Spleen (tissue), 11 donors: Measurements from ENCODE around the gene CLOCK. TPM values are rescaled to one million over a fixed set of nuclear protein-coding genes. Genes with fewer than 3 reads are reported as not detected.

Experiments used
- DNase-seq: peaks from one replicate; pipeline ENCODE4 v3.0.0-alpha.2; 2020
- H3K27ac ChIP-seq, 8 donors: fragments of 200-600 bp; sonication (generic) in 7 of 8; 1 replicate in 4 of 8; 2 replicates in 4 of 8; pipeline versions ENCODE4 v1.5.0 to v1.8.0; 2016 to 2021; ENCODE audit warnings: inconsistent platforms in 4 of 8, mild to moderate bottlenecking in 4 of 8, moderate library complexity in 1 of 8
- H3K27me3 ChIP-seq, 7 donors: fragments of 200-600 bp; sonication (generic) in 6 of 7; replicated peaks in 1 of 7; 1 replicate in 4 of 7; 2 replicates in 3 of 7; pipeline versions ENCODE4 v1.5.0 to v1.8.0; 2016 to 2021; ENCODE audit warnings: inconsistent platforms in 3 of 7, mild to moderate bottlenecking in 1 of 7
- H3K36me3 ChIP-seq, 6 donors: fragments of 200-600 bp; sonication (generic) in 5 of 6; 1 replicate in 4 of 6; 2 replicates in 2 of 6; pipeline versions ENCODE4 v1.5.0 to v1.8.0; 2016 to 2021; ENCODE audit warnings: inconsistent platforms in 2 of 6
- H3K4me1 ChIP-seq, 6 donors: fragments of 200-600 bp; sonication (generic) in 5 of 6; 1 replicate in 3 of 6; 2 replicates in 3 of 6; pipeline versions ENCODE4 v1.5.0 to v1.8.0; 2016 to 2021; ENCODE audit warnings: inconsistent platforms in 3 of 6
- H3K4me3 ChIP-seq, 8 donors: fragments of 200-600 bp; sonication (generic) in 7 of 8; 1 replicate in 4 of 8; 2 replicates in 4 of 8; pipeline versions ENCODE4 v1.5.0 to v1.8.0; 2016 to 2021; ENCODE audit warnings: inconsistent platforms in 4 of 8, mild to moderate bottlenecking in 4 of 8, moderate library complexity in 2 of 8
- H3K9me3 ChIP-seq, 8 donors: fragments of 200-600 bp; sonication (generic) in 7 of 8; 1 replicate in 4 of 8; 2 replicates in 4 of 8; pipeline versions ENCODE4 v1.5.0 to v1.8.0; 2016 to 2021; ENCODE audit warnings: inconsistent platforms in 4 of 8
- POLR2A ChIP-seq, 3 donors: fragments of 450-650 bp; IDR thresholded peaks; one replicate each; pipeline ENCODE4 v1.5.1; 2017; ENCODE audit warnings: antibody characterized with exemption in 3 of 3, mild to moderate bottlenecking in 1 of 3
- POLR2AphosphoS5 ChIP-seq, 3 donors: sonication (generic); formaldehyde crosslinking; IDR thresholded peaks; one replicate each; pipeline ENCODE4 v1.5.1; 2017; ENCODE audit warnings: antibody characterized with exemption in 3 of 3
- WGBS, 5 donors: extraction: QIAGEN DNeasy Blood & Tissue Kit in 3 of 5; methylation state at CpG; one replicate each; pipeline versions ENCODE4 v1.1.5 to v1.1.7; 2013 to 2018; 5-methylcytosine and 5-hydroxymethylcytosine counted together
- intact Hi-C: fragments of 100-400 bp; cut with DNase I; formaldehyde crosslinking; loops from one replicate; pipeline ENCODE4 v1.15.0; 2023; ENCODE audit warnings: low total_unique reads
- polyA plus RNA-seq, 3 donors: library from polyadenylated mRNA; stranded (reverse); fragments of 200-250 nt; gene quantifications; one replicate each; pipeline ENCODE4 v1.2.1, GENCODE V29; 2013
- total RNA-seq, 7 donors: library from RNA; depleted of rRNA in 3 of 7; stranded (reverse); fragments of >200 nt in 3 of 7; fragmentation: NEBNext Ultra II Directional in 4 of 7; extraction: Animal tissue kit (Norgen Biotek cat#: 25700) in 4 of 7; gene quantifications; one replicate each; pipeline versions ENCODE4 v1.1.0 to v1.2.1, GENCODE V29; 2016 to 2021
- TF ChIP-seq, protein P1 (sequence below), 11 experiments: fragments of 200-600 bp in 7 of 11; fragments of 450-650 bp in 4 of 11; sonication (generic) in 4 of 11; IDR thresholded peaks in 8 of 11; conservative IDR thresholded peaks in 3 of 11; 1 replicate in 7 of 11; 2 replicates in 4 of 11; pipeline versions ENCODE4 v1.4.0 to v1.8.0; 2016 to 2021; ENCODE audit warnings: antibody characterized with exemption in 11 of 11, inconsistent platforms in 4 of 11, mild to moderate bottlenecking in 1 of 11
- donor health status: healthy with polysubstance abuse.
- donor health status: DM: no; HTN: no; CAD: no; lungs with moderate emphysema.
- donor health status: DM: no; HTN: no; CAD: no.
- donor health status: Bipolar disorder and iron deficiency.
- donor health status: healthy.
- donor health status: DM: no; HTN: no; CAD: no.
- donor health status: DM: yes; HTN: yes; CAD: no.

The CLOCK gene
- total and polyA plus RNA-seq, 10 donors = 1.9 to 29.4 (median 18.1) TPM

DNA sequence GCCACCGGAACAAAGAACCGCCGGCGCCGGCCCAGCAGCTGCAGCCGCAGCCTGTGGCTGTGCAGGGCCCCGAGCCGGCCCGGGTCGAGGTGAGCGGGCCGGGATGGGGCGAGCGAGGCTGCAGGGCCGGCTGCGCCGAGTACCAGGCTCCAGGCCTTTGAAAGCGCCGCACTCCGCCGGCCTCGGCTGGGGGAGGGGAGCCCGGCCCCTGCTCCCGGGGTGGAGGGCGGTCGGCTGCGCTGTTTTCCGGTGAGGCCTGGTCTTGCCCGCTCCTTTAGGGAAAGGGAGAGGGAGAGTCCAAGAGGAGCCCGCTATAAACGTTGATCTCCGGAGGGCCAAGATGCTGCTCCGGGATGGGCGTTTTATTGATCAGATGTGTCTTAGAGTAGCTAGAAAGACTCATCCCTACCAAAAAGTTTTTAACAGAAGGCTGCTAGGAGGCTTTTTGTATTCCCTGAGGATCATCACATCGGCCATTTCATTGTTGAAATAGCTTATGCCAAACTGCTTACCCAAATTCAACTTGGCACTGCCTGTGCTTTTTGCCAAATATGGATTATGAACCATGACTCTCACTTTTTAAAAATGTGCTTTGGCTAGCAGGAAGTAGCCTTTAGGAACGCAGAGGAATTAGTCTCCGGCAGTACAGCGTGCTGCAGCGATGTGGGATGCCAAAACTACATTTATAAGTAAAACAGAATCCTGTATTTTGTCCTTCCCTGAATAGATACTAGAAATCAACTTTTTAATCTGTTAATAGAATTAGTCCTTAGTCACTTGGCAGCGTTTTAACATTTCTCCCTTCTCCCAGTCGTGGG lies 150.2 kb downstream of the CLOCK start:
- peak overlapping the region; percentile 95 to 100 (median 98) for H3K27ac ChIP-seq
- TF ChIP-seq POLR2AphosphoS5 (IDR thresholded peaks at IDR 0.05) = peak in 1 of 3 donors; percentile 23
- TF ChIP-seq POLR2A (IDR thresholded peaks at IDR 0.05) = no peak
- TF ChIP-seq, protein P1, sequence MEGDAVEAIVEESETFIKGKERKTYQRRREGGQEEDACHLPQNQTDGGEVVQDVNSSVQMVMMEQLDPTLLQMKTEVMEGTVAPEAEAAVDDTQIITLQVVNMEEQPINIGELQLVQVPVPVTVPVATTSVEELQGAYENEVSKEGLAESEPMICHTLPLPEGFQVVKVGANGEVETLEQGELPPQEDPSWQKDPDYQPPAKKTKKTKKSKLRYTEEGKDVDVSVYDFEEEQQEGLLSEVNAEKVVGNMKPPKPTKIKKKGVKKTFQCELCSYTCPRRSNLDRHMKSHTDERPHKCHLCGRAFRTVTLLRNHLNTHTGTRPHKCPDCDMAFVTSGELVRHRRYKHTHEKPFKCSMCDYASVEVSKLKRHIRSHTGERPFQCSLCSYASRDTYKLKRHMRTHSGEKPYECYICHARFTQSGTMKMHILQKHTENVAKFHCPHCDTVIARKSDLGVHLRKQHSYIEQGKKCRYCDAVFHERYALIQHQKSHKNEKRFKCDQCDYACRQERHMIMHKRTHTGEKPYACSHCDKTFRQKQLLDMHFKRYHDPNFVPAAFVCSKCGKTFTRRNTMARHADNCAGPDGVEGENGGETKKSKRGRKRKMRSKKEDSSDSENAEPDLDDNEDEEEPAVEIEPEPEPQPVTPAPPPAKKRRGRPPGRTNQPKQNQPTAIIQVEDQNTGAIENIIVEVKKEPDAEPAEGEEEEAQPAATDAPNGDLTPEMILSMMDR (IDR thresholded peaks at IDR 0.05 in 8 of 11, conservative IDR thresholded peaks at IDR 0.05 in 3 of 11) = no peak
- peaks cover 0 to 18% (median 4%) of the 10 kb centered on the region in 6 donors for H3K36me3 ChIP-seq
- no peaks in the 10 kb centered on the region for H3K27me3 ChIP-seq
- intact Hi-C loops = loop anchor here (10.0 kb wide), 1 partner anchor 52 kb away; the partner anchor contains the start of gene SRD5A3
- 0 to 1% (median 1%) methylated on average over 14 to 41 of the region's 41 CpGs for WGBS, 5 donors
- H3K4me1 ChIP-seq = peaks cover 13 to 56% (median 46%) of the 10 kb centered on the region in 6 donors
- peak; percentile 92 for DNase-seq
- peak overlapping the region; percentile 74 to 95 (median 87) for H3K4me3 ChIP-seq
- no peaks in the 10 kb centered on the region for H3K9me3 ChIP-seq

GRCh38 chr4:55395529-55396307 lies 151.0 kb downstream of the CLOCK start, which contains the start of gene TMEM165:
TMEM165 (plus strand) TSS chr4:55395957; CDS start chr4:55396190, 233 bp downstream.
- H3K4me3 ChIP-seq = peak within 1 kb of the TSS; percentile 74 to 95 (median 87)
- peak; percentile 98 for DNase-seq
- WGBS, 5 donors = 0% methylated on average over 51 to 95 of the region's 95 CpGs
- H3K36me3 ChIP-seq = peaks cover 0 to 10% (median 1%) of the 10 kb centered on the region in 6 donors
- peaks cover 13 to 48% (median 42%) of the 10 kb centered on the region in 6 donors for H3K4me1 ChIP-seq
- H3K27ac ChIP-seq = peak within 1 kb of the TSS; percentile 95 to 100 (median 98)
- H3K9me3 ChIP-seq = no peaks in the 10 kb centered on the region
- no peaks in the 10 kb centered on the region for H3K27me3 ChIP-seq
- intact Hi-C loops = loop anchor here (10.0 kb wide), 1 partner anchor 51 kb away; the partner anchor contains the start of gene SRD5A3
- TF ChIP-seq, protein P1 (IDR thresholded peaks at IDR 0.05 in 8 of 11, conservative IDR thresholded peaks at IDR 0.05 in 3 of 11) = peak in 4 of 11 experiments; percentile 26 to 41 (median 34)
- peak; percentile 96 to 97 (median 97) for TF ChIP-seq POLR2AphosphoS5 (IDR thresholded peaks at IDR 0.05)
- peak in 2 of 3 donors; percentile 67 to 85 for TF ChIP-seq POLR2A (IDR thresholded peaks at IDR 0.05)

- intact Hi-C loops = loop anchor here (10.0 kb wide), 1 partner anchor 50 kb away; the partner anchor contains the start of gene SRD5A3
- H3K27ac ChIP-seq = peak overlapping the region; percentile 95 to 100 (median 98)
Measured at GRCh38 chr4:55395218-55395528, 151.5 kb downstream of the CLOCK start.

More at GRCh38 chr4:55395218-55395528, 151.5 kb downstream of the CLOCK start:
- TF ChIP-seq, protein P1 (IDR thresholded peaks at IDR 0.05 in 8 of 11, conservative IDR thresholded peaks at IDR 0.05 in 3 of 11) = peak in 1 of 11 experiments; percentile 29
- TF ChIP-seq POLR2A (IDR thresholded peaks at IDR 0.05) = no peak
- TF ChIP-seq POLR2AphosphoS5 (IDR thresholded peaks at IDR 0.05) = no peak
- Histone ChIP-seq H3K4me3 (peak overlapping the region; percentile 74 to 95 (median 87)), H3K9me3 (no peaks in the 10 kb centered on the region), H3K27me3 (no peaks in the 10 kb centered on the region), H3K36me3 (peaks cover 0 to 5% (median 0%) of the 10 kb centered on the region in 6 donors), H3K4me1 (peaks cover 13 to 44% (median 40%) of the 10 kb centered on the region in 6 donors)
- 0 to 2% (median 1%) methylated on average over 4 of the region's 4 CpGs for WGBS, 5 donors
- DNase-seq = no peak
